Spleen (tissue), 11 donors: ENCODE measurements around the gene CFAP210. TPM values are rescaled to one million over a fixed set of nuclear protein-coding genes. Genes with fewer than 3 reads are reported as not detected.

Experiments
- DNase-seq: peaks from one replicate; pipeline ENCODE4 v3.0.0-alpha.2; 2020
- H3K27ac ChIP-seq, 8 donors: fragments of 200-600 bp; sonication (generic) in 7 of 8; 1 replicate in 4 of 8; 2 replicates in 4 of 8; pipeline versions ENCODE4 v1.5.0 to v1.8.0; 2016 to 2021; ENCODE audit warnings: inconsistent platforms in 4 of 8, mild to moderate bottlenecking in 4 of 8, moderate library complexity in 1 of 8
- H3K27me3 ChIP-seq, 7 donors: fragments of 200-600 bp; sonication (generic) in 6 of 7; replicated peaks in 1 of 7; 1 replicate in 4 of 7; 2 replicates in 3 of 7; pipeline versions ENCODE4 v1.5.0 to v1.8.0; 2016 to 2021; ENCODE audit warnings: inconsistent platforms in 3 of 7, mild to moderate bottlenecking in 1 of 7
- H3K36me3 ChIP-seq, 6 donors: fragments of 200-600 bp; sonication (generic) in 5 of 6; 1 replicate in 4 of 6; 2 replicates in 2 of 6; pipeline versions ENCODE4 v1.5.0 to v1.8.0; 2016 to 2021; ENCODE audit warnings: inconsistent platforms in 2 of 6
- H3K4me1 ChIP-seq, 6 donors: fragments of 200-600 bp; sonication (generic) in 5 of 6; 1 replicate in 3 of 6; 2 replicates in 3 of 6; pipeline versions ENCODE4 v1.5.0 to v1.8.0; 2016 to 2021; ENCODE audit warnings: inconsistent platforms in 3 of 6
- H3K4me3 ChIP-seq, 8 donors: fragments of 200-600 bp; sonication (generic) in 7 of 8; 1 replicate in 4 of 8; 2 replicates in 4 of 8; pipeline versions ENCODE4 v1.5.0 to v1.8.0; 2016 to 2021; ENCODE audit warnings: inconsistent platforms in 4 of 8, mild to moderate bottlenecking in 4 of 8, moderate library complexity in 2 of 8
- H3K9me3 ChIP-seq, 8 donors: fragments of 200-600 bp; sonication (generic) in 7 of 8; 1 replicate in 4 of 8; 2 replicates in 4 of 8; pipeline versions ENCODE4 v1.5.0 to v1.8.0; 2016 to 2021; ENCODE audit warnings: inconsistent platforms in 4 of 8
- POLR2A ChIP-seq, 3 donors: fragments of 450-650 bp; IDR thresholded peaks; one replicate each; pipeline ENCODE4 v1.5.1; 2017; ENCODE audit warnings: antibody characterized with exemption in 3 of 3, mild to moderate bottlenecking in 1 of 3
- POLR2AphosphoS5 ChIP-seq, 3 donors: sonication (generic); formaldehyde crosslinking; IDR thresholded peaks; one replicate each; pipeline ENCODE4 v1.5.1; 2017; ENCODE audit warnings: antibody characterized with exemption in 3 of 3
- WGBS, 5 donors: extraction: QIAGEN DNeasy Blood & Tissue Kit in 3 of 5; methylation state at CpG; one replicate each; pipeline versions ENCODE4 v1.1.5 to v1.1.7; 2013 to 2018; 5-methylcytosine and 5-hydroxymethylcytosine counted together
- intact Hi-C: fragments of 100-400 bp; cut with DNase I; formaldehyde crosslinking; loops from one replicate; pipeline ENCODE4 v1.15.0; 2023; ENCODE audit warnings: low total_unique reads
- polyA plus RNA-seq, 3 donors: library from polyadenylated mRNA; stranded (reverse); fragments of 200-250 nt; gene quantifications; one replicate each; pipeline ENCODE4 v1.2.1, GENCODE V29; 2013
- total RNA-seq, 7 donors: library from RNA; depleted of rRNA in 3 of 7; stranded (reverse); fragments of >200 nt in 3 of 7; fragmentation: NEBNext Ultra II Directional in 4 of 7; extraction: Animal tissue kit (Norgen Biotek cat#: 25700) in 4 of 7; gene quantifications; one replicate each; pipeline versions ENCODE4 v1.1.0 to v1.2.1, GENCODE V29; 2016 to 2021
- TF ChIP-seq, protein P1 (sequence below), 11 experiments: fragments of 200-600 bp in 7 of 11; fragments of 450-650 bp in 4 of 11; sonication (generic) in 4 of 11; IDR thresholded peaks in 8 of 11; conservative IDR thresholded peaks in 3 of 11; 1 replicate in 7 of 11; 2 replicates in 4 of 11; pipeline versions ENCODE4 v1.4.0 to v1.8.0; 2016 to 2021; ENCODE audit warnings: antibody characterized with exemption in 11 of 11, inconsistent platforms in 4 of 11, mild to moderate bottlenecking in 1 of 11
- donor health status: healthy with polysubstance abuse.
- donor health status: DM: no; HTN: no; CAD: no; lungs with moderate emphysema.
- donor health status: DM: no; HTN: no; CAD: no.
- donor health status: Bipolar disorder and iron deficiency.
- donor health status: healthy.
- donor health status: DM: no; HTN: no; CAD: no.
- donor health status: DM: yes; HTN: yes; CAD: no.

The CFAP210 gene
- total and polyA plus RNA-seq, 10 donors, result 0.09 to 0.15 TPM; not detected in 8

DNA sequence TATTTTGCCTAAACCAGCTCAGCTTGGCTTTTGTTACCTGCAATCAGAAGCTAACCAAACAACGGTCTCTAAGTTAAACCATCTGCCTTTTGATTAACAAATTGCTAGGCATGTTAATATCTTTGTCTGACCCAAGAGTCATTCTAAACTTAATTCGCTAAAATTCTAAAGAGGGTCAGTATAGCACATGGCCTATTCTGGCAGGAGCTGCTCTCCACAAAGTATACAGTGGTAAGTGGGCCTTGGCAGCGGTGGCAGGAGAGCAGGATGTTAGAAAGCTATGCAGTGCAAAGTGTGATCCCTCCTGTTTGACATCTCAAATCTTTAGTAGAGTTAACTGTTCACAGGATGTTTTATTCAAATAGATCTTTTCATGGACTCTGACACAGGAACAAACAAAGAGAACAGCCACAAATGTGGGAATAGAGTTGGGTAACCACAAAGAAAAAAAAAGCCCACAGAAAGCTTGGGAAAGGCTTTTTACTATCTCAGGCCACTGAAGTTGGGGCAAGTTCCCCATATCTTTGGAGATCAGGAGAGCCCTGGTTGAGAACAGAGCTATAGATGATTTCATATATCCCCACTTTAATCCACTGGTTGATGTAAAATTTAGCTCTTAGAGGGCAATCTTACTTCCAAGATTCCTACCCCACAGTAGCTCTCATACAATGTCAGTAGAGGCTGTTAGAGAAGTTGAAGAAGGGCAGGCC lies 10.6 kb downstream of the CFAP210 start:
- Histone ChIP-seq H3K36me3 (no peaks in the 10 kb centered on the region), H3K27ac (no peak overlapping the region), H3K4me1 (no peaks in the 10 kb centered on the region), H3K9me3 (peaks cover 0 to 13% (median 0%) of the 10 kb centered on the region in 8 donors), H3K27me3 (no peaks in the 10 kb centered on the region), H3K4me3 (no peak overlapping the region)
- no peak for DNase-seq
- intact Hi-C loops, result no loop called here
- WGBS, 5 donors, result 62 to 81% (median 69%) methylated on average over 3 of the region's 3 CpGs
- TF ChIP-seq, protein P1, sequence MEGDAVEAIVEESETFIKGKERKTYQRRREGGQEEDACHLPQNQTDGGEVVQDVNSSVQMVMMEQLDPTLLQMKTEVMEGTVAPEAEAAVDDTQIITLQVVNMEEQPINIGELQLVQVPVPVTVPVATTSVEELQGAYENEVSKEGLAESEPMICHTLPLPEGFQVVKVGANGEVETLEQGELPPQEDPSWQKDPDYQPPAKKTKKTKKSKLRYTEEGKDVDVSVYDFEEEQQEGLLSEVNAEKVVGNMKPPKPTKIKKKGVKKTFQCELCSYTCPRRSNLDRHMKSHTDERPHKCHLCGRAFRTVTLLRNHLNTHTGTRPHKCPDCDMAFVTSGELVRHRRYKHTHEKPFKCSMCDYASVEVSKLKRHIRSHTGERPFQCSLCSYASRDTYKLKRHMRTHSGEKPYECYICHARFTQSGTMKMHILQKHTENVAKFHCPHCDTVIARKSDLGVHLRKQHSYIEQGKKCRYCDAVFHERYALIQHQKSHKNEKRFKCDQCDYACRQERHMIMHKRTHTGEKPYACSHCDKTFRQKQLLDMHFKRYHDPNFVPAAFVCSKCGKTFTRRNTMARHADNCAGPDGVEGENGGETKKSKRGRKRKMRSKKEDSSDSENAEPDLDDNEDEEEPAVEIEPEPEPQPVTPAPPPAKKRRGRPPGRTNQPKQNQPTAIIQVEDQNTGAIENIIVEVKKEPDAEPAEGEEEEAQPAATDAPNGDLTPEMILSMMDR (IDR thresholded peaks at IDR 0.05 in 8 of 11, conservative IDR thresholded peaks at IDR 0.05 in 3 of 11), result no peak

DNA sequence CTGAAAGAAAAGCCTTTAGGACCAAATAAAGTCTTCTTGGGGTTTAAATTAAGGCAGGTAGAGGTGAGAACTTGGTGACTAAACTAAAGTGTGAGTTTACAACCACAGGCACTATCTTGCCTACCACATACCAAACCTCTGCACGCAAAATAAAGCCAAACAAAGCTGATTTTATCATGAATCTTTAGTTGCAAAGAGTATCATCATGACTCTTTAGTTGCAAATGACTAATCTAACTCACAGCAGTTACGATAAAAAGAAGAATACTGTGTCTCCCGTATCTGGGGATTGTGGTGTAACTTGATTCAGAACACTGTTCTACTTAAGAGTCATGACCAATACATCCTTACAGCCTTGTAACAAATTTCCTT lies 11.2 kb downstream of the CFAP210 start:
- H3K27me3 ChIP-seq, result no peaks in the 10 kb centered on the region
- 42 to 77% (median 65%) methylated on average over 3 of the region's 3 CpGs for WGBS, 5 donors
- H3K27ac ChIP-seq, result no peak overlapping the region
- H3K9me3 ChIP-seq, result peaks cover 0 to 9% (median 0%) of the 10 kb centered on the region in 8 donors
- no peaks in the 10 kb centered on the region for H3K4me1 ChIP-seq
- no peaks in the 10 kb centered on the region for H3K36me3 ChIP-seq
- no peak for DNase-seq
- intact Hi-C loops, result no loop called here
- TF ChIP-seq POLR2AphosphoS5 (IDR thresholded peaks at IDR 0.05) (no peak), POLR2A (IDR thresholded peaks at IDR 0.05) (no peak)
- TF ChIP-seq, protein P1 (IDR thresholded peaks at IDR 0.05 in 8 of 11, conservative IDR thresholded peaks at IDR 0.05 in 3 of 11), result no peak
- no peak overlapping the region for H3K4me3 ChIP-seq

DNA sequence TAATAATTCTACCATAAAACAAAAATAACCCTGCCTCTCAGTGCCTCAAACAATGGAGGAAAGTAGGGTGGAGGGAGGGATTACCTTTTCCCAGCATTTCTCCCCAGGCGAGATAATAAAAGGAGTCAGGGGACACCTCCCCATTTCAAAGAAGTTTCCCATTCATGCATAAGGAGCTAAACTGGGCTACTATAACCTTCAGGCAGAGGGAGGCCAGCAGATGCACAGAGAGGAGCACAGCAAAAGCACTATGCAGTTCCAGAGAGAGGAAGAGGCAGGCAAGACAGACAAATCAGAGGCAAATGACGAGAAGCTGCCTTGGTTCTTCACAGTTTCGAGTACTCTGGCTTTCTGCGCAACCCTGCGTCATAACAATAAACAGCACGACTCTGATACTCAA lies 17.4 kb downstream of the CFAP210 start:
- TF ChIP-seq, protein P1 (IDR thresholded peaks at IDR 0.05 in 8 of 11, conservative IDR thresholded peaks at IDR 0.05 in 3 of 11), result no peak
- no peak for TF ChIP-seq POLR2AphosphoS5 (IDR thresholded peaks at IDR 0.05)
- TF ChIP-seq POLR2A (IDR thresholded peaks at IDR 0.05), result no peak
- H3K9me3 ChIP-seq, result peaks cover 0 to 4% (median 0%) of the 10 kb centered on the region in 8 donors
- 85 to 91% (median 91%) methylated on average over 6 of the region's 6 CpGs for WGBS, 5 donors

DNA sequence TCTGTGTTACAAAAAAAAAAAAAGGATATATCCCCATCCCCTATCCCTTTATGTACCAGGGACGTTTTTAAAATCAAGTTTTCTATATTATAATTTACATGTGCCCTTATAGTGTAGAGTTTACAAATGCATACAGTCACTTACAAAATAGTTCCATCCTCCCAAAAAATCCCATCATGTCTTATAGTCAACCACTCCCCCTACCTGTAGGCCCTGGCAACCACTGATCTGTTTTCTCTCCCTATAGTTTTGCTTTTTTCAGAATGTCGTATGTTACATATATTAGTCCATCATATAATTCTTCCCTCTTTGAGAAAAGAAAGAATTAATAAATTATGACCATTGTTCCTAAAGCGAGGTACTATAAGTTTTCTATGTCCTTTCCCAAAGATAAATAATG lies 17.8 kb downstream of the CFAP210 start:
- intact Hi-C loops, result no loop called here
- H3K27me3 ChIP-seq, result peaks cover 0 to 6% (median 0%) of the 10 kb centered on the region in 7 donors
- DNase-seq, result no peak
- peaks cover 0 to 4% (median 0%) of the 10 kb centered on the region in 8 donors for H3K9me3 ChIP-seq
- 57 to 66% (median 60%) methylated on average over 3 of the region's 3 CpGs for WGBS, 5 donors
- H3K4me3 ChIP-seq, result no peak overlapping the region
- H3K27ac ChIP-seq, result no peak overlapping the region
- TF ChIP-seq POLR2AphosphoS5 (IDR thresholded peaks at IDR 0.05) (no peak), POLR2A (IDR thresholded peaks at IDR 0.05) (no peak)
- TF ChIP-seq, protein P1 (IDR thresholded peaks at IDR 0.05 in 8 of 11, conservative IDR thresholded peaks at IDR 0.05 in 3 of 11), result no peak
- H3K36me3 ChIP-seq, result no peaks in the 10 kb centered on the region
- H3K4me1 ChIP-seq, result no peaks in the 10 kb centered on the region

More for the DNA sequence above, 17.4 kb downstream of the CFAP210 start:
- Histone ChIP-seq H3K4me3 (no peak overlapping the region), H3K36me3 (no peaks in the 10 kb centered on the region), H3K27ac (no peak overlapping the region), H3K27me3 (peaks cover 0 to 6% (median 0%) of the 10 kb centered on the region in 7 donors), H3K4me1 (no peaks in the 10 kb centered on the region)
- no peak for DNase-seq
- intact Hi-C loops, result no loop called here
